SK-N-SH (cell line): ENCODE data around the gene RASGEF1C. TPM values are rescaled to one million over a fixed set of nuclear protein-coding genes. Genes with fewer than 3 reads are reported as not detected.

Experiments
- CTCF ChIA-PET: fragments of 300-600, 350-600 bp; formaldehyde crosslinking; extraction: SDS; loops from one replicate; lab custom pipeline; 2021; lab: Yijun Ruan, JAX
- POLR2A ChIA-PET: fragments of 350-600 bp; sonication (Branson Sonifier 250); formaldehyde crosslinking; extraction: SDS; loops from one replicate; lab custom pipeline; 2020; ENCODE audit warnings: antibody characterized with exemption, inconsistent platforms; lab: Yijun Ruan, JAX
- DNase-seq: peaks from one replicate; pipeline ENCODE4 v3.0.0; 2012
- H2AFZ ChIP-seq: fragments of 200-600 bp; sonication (generic); 2 replicates; pipeline ENCODE4 v1.8.1; 2016; ENCODE audit warnings: antibody characterized with exemption, mild to moderate bottlenecking, low read depth
- H3F3A ChIP-seq: fragments of 200-600 bp; sonication (generic); replicated peaks from 2 replicates; pipeline ENCODE3; 2016; ENCODE audit warnings: antibody characterized with exemption, mild to moderate bottlenecking; ENCODE audit not compliant: insufficient read depth
- H3K27ac ChIP-seq, 2 experiments: fragments of 200-500 bp in 1 of 2; fragments of 200-600 bp in 1 of 2; sonication (Bioruptor generic) in 1 of 2; sonication (generic), shearing (Covaris generic) in 1 of 2; 2 replicates each; pipeline versions ENCODE4 v1.5.1 to v1.6.1; 2014 to 2016; ENCODE audit warnings: low read depth in 2 of 2, inconsistent platforms in 1 of 2, low read length in 1 of 2, mild to moderate bottlenecking in 1 of 2, mixed read lengths in 1 of 2
- H3K27me3 ChIP-seq: fragments of 200-600 bp; sonication (generic), shearing (Covaris generic); 2 replicates; pipeline ENCODE4 v1.6.1; 2016; ENCODE audit warnings: mixed run types; ENCODE audit not compliant: insufficient read depth
- H3K36me3 ChIP-seq, 2 experiments: fragments of 200-500 bp in 1 of 2; fragments of 200-600 bp in 1 of 2; sonication (Bioruptor generic) in 1 of 2; sonication (generic) in 1 of 2; replicated peaks in 1 of 2; 2 replicates each; pipeline versions ENCODE3 to v1.5.1; 2014 to 2016; ENCODE audit warnings: low read length in 1 of 2, mild to moderate bottlenecking in 1 of 2; ENCODE audit not compliant: insufficient read depth in 2 of 2, control insufficient read depth in 1 of 2
- H3K4me1 ChIP-seq, 2 experiments: fragments of 200-500 bp in 1 of 2; fragments of 200-600 bp in 1 of 2; sonication (Bioruptor generic) in 1 of 2; sonication (generic), shearing (Covaris generic) in 1 of 2; 2 replicates each; pipeline versions ENCODE4 v1.5.1 to v1.6.1; 2014 to 2016; ENCODE audit warnings: low read depth in 1 of 2, low read length in 1 of 2, mixed run types in 1 of 2; ENCODE audit not compliant: insufficient read depth in 2 of 2, control insufficient read depth in 1 of 2
- H3K4me2 ChIP-seq: fragments of 200-600 bp; sonication (generic), shearing (Covaris generic); 2 replicates; pipeline ENCODE4 v1.6.1; 2017; ENCODE audit warnings: mixed run types
- H3K4me3 ChIP-seq, 2 experiments: fragments of 200-500 bp in 1 of 2; fragments of 200-600 bp in 1 of 2; sonication (Bioruptor generic) in 1 of 2; sonication (generic), shearing (Covaris generic) in 1 of 2; 2 replicates each; pipeline versions ENCODE4 v1.5.1 to v1.8.1; 2014 to 2016; ENCODE audit warnings: low read depth in 2 of 2, inconsistent platforms in 1 of 2, low read length in 1 of 2, mild to moderate bottlenecking in 1 of 2, mixed read lengths in 1 of 2, moderate library complexity in 1 of 2
- H3K79me2 ChIP-seq: fragments of 200-600 bp; sonication (generic); 2 replicates; pipeline ENCODE4 v1.8.1; 2017; ENCODE audit warnings: mild to moderate bottlenecking; ENCODE audit not compliant: insufficient read depth
- H3K9ac ChIP-seq: fragments of 200-600 bp; sonication (generic); 2 replicates; pipeline ENCODE4 v1.6.1; 2017; ENCODE audit warnings: mixed run types
- H3K9me2 ChIP-seq: fragments of 200-600 bp; sonication (generic); 2 replicates; pipeline ENCODE4 v1.6.1; 2017; ENCODE audit warnings: mixed run types
- H3K9me3 ChIP-seq: fragments of 200-600 bp; sonication (generic); 2 replicates; pipeline ENCODE4 v1.6.1; 2017; ENCODE audit warnings: mixed run types, mild to moderate bottlenecking, moderate library complexity
- H4K20me1 ChIP-seq: fragments of 200-600 bp; sonication (generic); 2 replicates; pipeline ENCODE4 v1.6.1; 2017; ENCODE audit warnings: mild to moderate bottlenecking, mixed run types; ENCODE audit not compliant: insufficient read depth
- CTCF ChIP-seq: fragments of 200-600 bp; sonication (generic); IDR thresholded peaks from 2 replicates; pipeline ENCODE4 v1.6.1; 2017; ENCODE audit warnings: antibody characterized with exemption, mild to moderate bottlenecking, moderate library complexity
- ELF1 ChIP-seq: IDR thresholded peaks from 2 replicates; pipeline ENCODE4 v1.4.0; 2012
- FOSL2 ChIP-seq: IDR thresholded peaks from 2 replicates; pipeline ENCODE4 v1.4.0; 2012; ENCODE audit warnings: low read depth, mild to moderate bottlenecking, moderate library complexity, borderline replicate concordance
- FOXM1 ChIP-seq: IDR thresholded peaks from 2 replicates; pipeline ENCODE4 v1.4.0; 2012; ENCODE audit warnings: low read depth, mild to moderate bottlenecking
- GATA2 ChIP-seq: sonication (generic); formaldehyde crosslinking; IDR thresholded peaks from 2 replicates; pipeline ENCODE4 v1.5.0; 2020; ENCODE audit warnings: mild to moderate bottlenecking, missing genetic modification reagents
- IRF3 ChIP-seq: fragments of 150-350 bp; IDR thresholded peaks from 2 replicates; pipeline ENCODE4 v1.6.1; 2016; ENCODE audit warnings: mild to moderate bottlenecking, low read depth, low read length
- NRF1 ChIP-seq: IDR thresholded peaks from 2 replicates; pipeline ENCODE4 v1.6.1; 2012; ENCODE audit warnings: low read depth, mild to moderate bottlenecking, low read length
- RAD21 ChIP-seq: IDR thresholded peaks from 2 replicates; pipeline ENCODE4 v1.6.1; 2012; ENCODE audit warnings: mild to moderate bottlenecking, low read length
- RFX5 ChIP-seq: IDR thresholded peaks from 2 replicates; pipeline ENCODE4 v1.6.1; 2012; ENCODE audit warnings: mild to moderate bottlenecking, improper control_type of control experiment, low read length
- TEAD4 ChIP-seq: IDR thresholded peaks from 2 replicates; pipeline ENCODE4 v1.4.0; 2012; ENCODE audit warnings: mild to moderate bottlenecking, borderline replicate concordance; ENCODE audit not compliant: insufficient read depth
- USF1 ChIP-seq: IDR thresholded peaks from 2 replicates; pipeline ENCODE4 v1.4.0; 2012; ENCODE audit warnings: low read depth, borderline replicate concordance
- WGBS: methylation state at CpG from one replicate; pipeline ENCODE4 v1.1.6; 2017; ENCODE audit warnings: low lambda C conversion rate; 5-methylcytosine and 5-hydroxymethylcytosine counted together
- polyA plus RNA-seq, 3 experiments: library from polyadenylated mRNA; depleted of rRNA; stranded (reverse); fragments of >200 nt; gene quantifications; 2 replicates each; pipeline ENCODE4 v1.2.3, GENCODE V29; 2012
- TF ChIP-seq, protein P1 (sequence below): IDR thresholded peaks from 2 replicates; pipeline ENCODE4 v1.4.0; 2012; ENCODE audit warnings: low read depth
- TF ChIP-seq, protein P2 (sequence below): IDR thresholded peaks from 2 replicates; pipeline ENCODE4; 2012

The RASGEF1C gene
- polyA plus RNA-seq, 1 of the 3 experiments (the other 2 are of a cell fraction), result not detected

GRCh38 chr5:180153991-180154390 is 55.0 kb downstream of the RASGEF1C start:
- Histone ChIP-seq H3K36me3 (no peaks in the 10 kb centered on the region), H3K4me3 (no peak overlapping the region), H3F3A (no peaks in the 10 kb centered on the region), H3K9ac (no peak overlapping the region), H2AFZ (no peak overlapping the region), H3K4me1 (no peaks in the 10 kb centered on the region; a peak in 1 of 4 replicates), H3K9me2 (no peaks in the 10 kb centered on the region), H3K4me2 (no peak overlapping the region), H3K27me3 (no peaks in the 10 kb centered on the region), H3K79me2 (no peaks in the 10 kb centered on the region), H3K27ac (no peak overlapping the region), H3K9me3 (no peaks in the 10 kb centered on the region), H4K20me1 (no peaks in the 10 kb centered on the region)
- WGBS, result 24% methylated on average over 6 of the region's 6 CpGs
- ChIA-PET POLR2A (no interaction called here), CTCF (interaction anchor here (0.9 to 1.4 kb wide), 2 partner anchors 162 to 175 kb away, joined by 3 to 4 read pairs; no protein-coding TSS in a partner anchor)
- TF ChIP-seq RAD21 (no peak), FOXM1 (no peak), USF1 (no peak), GATA2 (CRISPR knock-in tag) (no peak), RFX5 (no peak), IRF3 (no peak), ELF1 (no peak), TEAD4 (no peak), FOSL2 (no peak)
- TF ChIP-seq, protein P1, sequence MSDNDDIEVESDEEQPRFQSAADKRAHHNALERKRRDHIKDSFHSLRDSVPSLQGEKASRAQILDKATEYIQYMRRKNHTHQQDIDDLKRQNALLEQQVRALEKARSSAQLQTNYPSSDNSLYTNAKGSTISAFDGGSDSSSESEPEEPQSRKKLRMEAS, result no peak
- no peak for DNase-seq

DNA sequence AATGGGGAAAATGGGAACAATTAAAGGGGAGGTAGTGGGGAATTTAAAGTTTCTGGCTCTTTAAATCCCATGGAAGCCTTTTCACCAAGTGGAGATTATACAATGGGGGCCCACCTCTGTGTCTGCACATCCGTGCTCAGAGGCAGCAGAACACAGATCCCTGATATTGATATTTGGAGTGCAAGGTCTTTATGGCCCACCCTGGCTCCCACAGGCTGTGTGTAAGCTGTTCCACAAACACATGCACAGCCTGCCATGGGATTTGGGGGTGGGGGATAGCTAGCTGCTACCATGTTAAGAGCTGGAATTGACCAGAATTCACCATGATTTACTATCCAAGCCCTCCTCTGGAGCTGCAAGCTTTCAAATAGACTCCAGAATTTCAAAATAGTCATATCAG is 55.9 kb downstream of the RASGEF1C start:
- Histone ChIP-seq H4K20me1 (no peaks in the 10 kb centered on the region), H3F3A (no peaks in the 10 kb centered on the region), H3K27ac (no peak overlapping the region), H3K4me3 (no peak overlapping the region), H3K27me3 (no peaks in the 10 kb centered on the region), H3K9ac (no peak overlapping the region), H3K9me3 (no peaks in the 10 kb centered on the region), H3K36me3 (no peaks in the 10 kb centered on the region), H3K9me2 (no peaks in the 10 kb centered on the region), H3K4me1 (no peaks in the 10 kb centered on the region; a peak in 1 of 4 replicates), H3K4me2 (no peak overlapping the region), H3K79me2 (no peaks in the 10 kb centered on the region), H2AFZ (no peak overlapping the region)
- no peak for DNase-seq
- 0% methylated on average over 1 of the region's 1 CpG for WGBS
- POLR2A ChIA-PET, result no interaction called here
- TF ChIP-seq NRF1, result no peak
- TF ChIP-seq CTCF, result no peak
- no peak for TF ChIP-seq GATA2 (CRISPR knock-in tag)
- TF ChIP-seq, protein P2, sequence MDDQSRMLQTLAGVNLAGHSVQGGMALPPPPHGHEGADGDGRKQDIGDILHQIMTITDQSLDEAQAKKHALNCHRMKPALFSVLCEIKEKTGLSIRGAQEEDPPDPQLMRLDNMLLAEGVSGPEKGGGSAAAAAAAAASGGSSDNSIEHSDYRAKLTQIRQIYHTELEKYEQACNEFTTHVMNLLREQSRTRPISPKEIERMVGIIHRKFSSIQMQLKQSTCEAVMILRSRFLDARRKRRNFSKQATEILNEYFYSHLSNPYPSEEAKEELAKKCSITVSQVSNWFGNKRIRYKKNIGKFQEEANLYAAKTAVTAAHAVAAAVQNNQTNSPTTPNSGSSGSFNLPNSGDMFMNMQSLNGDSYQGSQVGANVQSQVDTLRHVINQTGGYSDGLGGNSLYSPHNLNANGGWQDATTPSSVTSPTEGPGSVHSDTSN, result no peak
- TF ChIP-seq IRF3, result no peak
- CTCF ChIA-PET, result interaction anchor here (1.4 kb wide), 1 partner anchor 176 kb away, joined by 4 read pairs; no protein-coding TSS in a partner anchor
